K562 (cell line): ENCODE data around the gene CCDC78. TPM values are rescaled to one million over a fixed set of nuclear protein-coding genes. Genes with fewer than 3 reads are reported as not detected.
A peak's percentile ranks its signal among the peaks of the same experiment; 100 is the strongest.

Source experiments
- ATAC-seq: fragments of 200-7000 bp; cut with Tn5 transposase; 3 replicates; pipeline ENCODE4 v1.9.1; 2020; ENCODE audit warnings: moderate library complexity
- BruUV-seq: library from RNA; stranded (reverse); fragments of 400-500 nt; replicated peaks from 2 replicates; lab custom pipeline; 2021; lab: Mats Ljungman, UMichigan
- CTCF ChIA-PET: fragments of 300-600 bp; formaldehyde crosslinking; extraction: SDS; loops from one replicate; lab custom pipeline; 2021; ENCODE audit warnings: low intra/inter-chr PET ratio; lab: Yijun Ruan, JAX
- POLR2A ChIA-PET: fragments of 300-600, 350-650 bp; sonication (Branson Sonifier 250); formaldehyde crosslinking; extraction: SDS; loops from one replicate; lab custom pipeline; 2021; ENCODE audit warnings: antibody characterized with exemption, inconsistent platforms; lab: Yijun Ruan, JAX
- DNase-seq, 4 experiments: peaks; one replicate each; pipeline versions ENCODE4 v3.0.0 to v3.0.0-alpha.2; 2011 to 2018; ENCODE audit warnings: low spot score in 3 of 4, mixed read lengths in 3 of 4; ENCODE audit errors: extremely low read depth in 1 of 4
- FAIRE-seq: peaks from 2 replicates; lab custom pipeline; 2011; peaks lifted over from hg19 to GRCh38; lab: Jason Lieb, UNC
- H2AFZ ChIP-seq: 2 replicates; pipeline ENCODE4 v1.6.0; 2011; ENCODE audit warnings: low read depth, low read length, control low read depth, inconsistent platforms
- H3K27ac ChIP-seq: fragments of 200-600 bp; 3 replicates; pipeline ENCODE4 v1.8.0; 2011; ENCODE audit warnings: low read depth, mild to moderate bottlenecking, control low read depth, inconsistent platforms, low read length, moderate library complexity, mixed read lengths; ENCODE audit errors: extremely low read depth
- H3K27me3 ChIP-seq, 2 experiments: fragments of 300-600 bp in 1 of 2; 2 replicates in 1 of 2; 3 replicates in 1 of 2; pipeline versions ENCODE4 v1.6.0 to v1.8.0; 2011; ENCODE audit warnings: inconsistent platforms in 2 of 2, low read length in 2 of 2, mild to moderate bottlenecking in 1 of 2, mixed read lengths in 1 of 2, moderate library complexity in 1 of 2; ENCODE audit not compliant: control insufficient read depth in 2 of 2, insufficient read depth in 2 of 2
- H3K36me3 ChIP-seq: fragments of 300-600 bp; 3 replicates; pipeline ENCODE4 v1.8.0; 2011; ENCODE audit warnings: mild to moderate bottlenecking, low read length, inconsistent platforms; ENCODE audit not compliant: control insufficient read depth, insufficient read depth
- H3K4me1 ChIP-seq, 2 experiments: fragments of 200-600 bp in 1 of 2; replicated peaks in 1 of 2; 2 replicates in 1 of 2; 3 replicates in 1 of 2; pipeline versions ENCODE4 v1.5.1 to v1.8.0; 2011; ENCODE audit warnings: inconsistent platforms in 2 of 2, low read length in 2 of 2, mild to moderate bottlenecking in 1 of 2, mixed read lengths in 1 of 2, moderate library complexity in 1 of 2; ENCODE audit not compliant: control insufficient read depth in 2 of 2, insufficient read depth in 2 of 2
- H3K4me2 ChIP-seq: 2 replicates; pipeline ENCODE4 v1.6.1; 2011; ENCODE audit warnings: low read length, control low read depth, inconsistent platforms, mixed read lengths; ENCODE audit not compliant: insufficient read depth
- H3K4me3 ChIP-seq: fragments of 200-600 bp; sonication (generic), shearing (Covaris generic); 2 replicates; pipeline ENCODE4 v1.5.1; 2016; ENCODE audit warnings: control low read depth, inconsistent platforms
- H3K79me2 ChIP-seq: fragments of 200-600 bp; 3 replicates; pipeline ENCODE4 v1.8.0; 2011; ENCODE audit warnings: low read length, inconsistent platforms; ENCODE audit not compliant: control insufficient read depth, insufficient read depth
- H3K9ac ChIP-seq, 2 experiments: 2 replicates each; pipeline versions ENCODE4 v1.6.0 to v1.6.1; 2011; ENCODE audit warnings: low read depth in 2 of 2, low read length in 2 of 2, control low read depth in 1 of 2, inconsistent platforms in 1 of 2, mild to moderate bottlenecking in 1 of 2, mixed read lengths in 1 of 2; ENCODE audit not compliant: insufficient read depth in 1 of 2
- H3K9me1 ChIP-seq: one replicate; pipeline ENCODE4 v1.6.0; 2011; ENCODE audit warnings: inconsistent platforms, mild to moderate bottlenecking, low read length, moderate library complexity; ENCODE audit not compliant: control insufficient read depth, insufficient read depth
- H3K9me3 ChIP-seq: replicated peaks from 2 replicates; pipeline ENCODE4 v1.5.1; 2011; ENCODE audit warnings: low read depth, low read length, inconsistent platforms; ENCODE audit not compliant: control insufficient read depth, insufficient read depth
- H4K20me1 ChIP-seq: replicated peaks from 2 replicates; pipeline ENCODE4 v1.6.1; 2011; ENCODE audit warnings: low read length, inconsistent platforms, mixed read lengths; ENCODE audit not compliant: control insufficient read depth, insufficient read depth
- CREM ChIP-seq: IDR thresholded peaks from 2 replicates; pipeline ENCODE4 v1.6.1; 2014; ENCODE audit warnings: antibody characterized with exemption, low read depth
- CTCF ChIP-seq, 3 experiments: IDR thresholded peaks in 2 of 3; conservative IDR thresholded peaks in 1 of 3; 2 replicates each; pipeline ENCODE4 v1.5.1; 2011 to 2012; ENCODE audit warnings: low read length in 3 of 3, mild to moderate bottlenecking in 3 of 3, control low read depth in 2 of 3, improper control_type of control experiment in 1 of 3, inconsistent platforms in 1 of 3, low read depth in 1 of 3, mixed read lengths in 1 of 3, moderate library complexity in 1 of 3; ENCODE audit not compliant: insufficient read depth in 2 of 3
- ESRRA ChIP-seq: fragments of 450-650 bp; IDR thresholded peaks from 2 replicates; pipeline ENCODE4 v1.6.1; 2014; ENCODE audit warnings: low read depth, mild to moderate bottlenecking, moderate library complexity, borderline replicate concordance
- GATAD2A ChIP-seq: fragments of 450-650 bp; IDR thresholded peaks from 2 replicates; pipeline ENCODE4 v1.6.1; 2017
- HCFC1 ChIP-seq: IDR thresholded peaks from 2 replicates; pipeline ENCODE4 v1.6.1; 2012; ENCODE audit warnings: low read depth, low read length, improper control_type of control experiment
- HMG20A ChIP-seq: fragments of 450-650 bp; formaldehyde crosslinking; conservative IDR thresholded peaks from 2 replicates; pipeline ENCODE4 v1.4.0; 2020; ENCODE audit warnings: mild to moderate bottlenecking, mixed read lengths
- NFIC ChIP-seq: fragments of 450-650 bp; IDR thresholded peaks from 2 replicates; pipeline ENCODE4 v1.6.1; 2017; ENCODE audit warnings: mild to moderate bottlenecking, inconsistent platforms
- PTBP1 ChIP-seq: fragments of 200-400 bp; formaldehyde crosslinking; IDR thresholded peaks from 2 replicates; pipeline ENCODE4 v1.6.1; 2017; ENCODE audit warnings: low read depth, low read length
- RCOR1 ChIP-seq, 2 experiments: IDR thresholded peaks; 2 replicates each; pipeline ENCODE4 v1.6.1; 2012; ENCODE audit warnings: low read depth in 2 of 2, low read length in 2 of 2, borderline replicate concordance in 1 of 2, improper control_type of control experiment in 1 of 2
- SIN3B ChIP-seq: fragments of 450-650 bp; IDR thresholded peaks from 2 replicates; pipeline ENCODE4 v1.6.1; 2017; ENCODE audit warnings: low read depth, mild to moderate bottlenecking, moderate library complexity
- SREBF1 ChIP-seq: fragments of 150-350 bp; IDR thresholded peaks from 2 replicates; pipeline ENCODE4 v1.6.1; 2014; ENCODE audit warnings: antibody characterized with exemption, low read depth, low read length, borderline replicate concordance
- TCF3 ChIP-seq: sonication (generic); formaldehyde crosslinking; IDR thresholded peaks from 2 replicates; pipeline ENCODE4 v1.4.0; 2020; ENCODE audit warnings: mild to moderate bottlenecking, missing genetic modification reagents
- TSC22D4 ChIP-seq: fragments of 450-650 bp; IDR thresholded peaks from 2 replicates; pipeline ENCODE4 v1.6.1; 2016; ENCODE audit warnings: missing genetic modification characterization, missing biosample characterization, control low read depth
- XRCC4 ChIP-seq: IDR thresholded peaks from one replicate; pipeline ENCODE4 v1.6.1; 2011; ENCODE audit not compliant: insufficient read depth, insufficient read length; ENCODE audit errors: extremely low read depth
- ZNF324 ChIP-seq: fragments of 250-450 bp; sonication (Bioruptor Pico); IDR thresholded peaks from 2 replicates; pipeline ENCODE4 v1.4.0; 2020; ENCODE audit warnings: mild to moderate bottlenecking
- ZNF717 ChIP-seq: fragments of 250-450 bp; sonication (Bioruptor Pico); IDR thresholded peaks from 2 replicates; pipeline ENCODE4 v1.5.0; 2021
- ZNF830 ChIP-seq: fragments of 250-450 bp; sonication (Bioruptor Pico); IDR thresholded peaks from 2 replicates; pipeline ENCODE4 v1.5.0; 2021; ENCODE audit warnings: mild to moderate bottlenecking
- WGBS: fragments of 100-300 bp; shearing (Covaris generic); methylation state at CpG from one replicate; pipeline ENCODE4 v1.1.6; 2016; ENCODE audit warnings: low coverage, mixed read lengths; ENCODE audit not compliant: insufficient coverage; ENCODE audit errors: missing lambda C conversion rate; 5-methylcytosine and 5-hydroxymethylcytosine counted together
- in situ Hi-C: fragments of 300-500 bp; cut with MboI; formaldehyde crosslinking; loops from 4 replicates; pipeline ENCODE4 v1.15.0; 2018; ENCODE audit warnings: inconsistent platforms, mixed read lengths
- intact Hi-C: fragments of 100-400 bp; cut with micrococcal nuclease; formaldehyde crosslinking; loops from 2 replicates; pipeline ENCODE4 v1.14.2; 2022
- polyA plus RNA-seq, 8 experiments: library from polyadenylated mRNA; depleted of rRNA in 4 of 8; stranded (reverse) in 5 of 8; unstranded in 3 of 8; fragments of >200 nt; fragmentation: Nextera tagmentation in 2 of 8; fragmentation: Illumina TruSeq in 1 of 8; extraction: Ambion mirVana in 2 of 8; extraction: Trizol in 1 of 8; gene quantifications; 2 replicates each; pipeline versions ENCODE4 v1.2.1 to v1.2.3, GENCODE V29; 2011 to 2014; ENCODE audit warnings: inconsistent platforms in 1 of 8, missing spikeins in 1 of 8
- total RNA-seq, 7 experiments: library from RNA; depleted of rRNA in 6 of 7; stranded (reverse); fragments of >200 nt in 6 of 7; fragmentation: Illumina TruSeq in 2 of 7; extraction: Trizol in 2 of 7; gene quantifications; 2 replicates each; pipeline versions ENCODE4 v1.2.1 to v1.2.3, GENCODE V29; 2011 to 2021; ENCODE audit warnings: low replicate concordance in 1 of 7
- TF ChIP-seq, protein P1 (sequence below): fragments of 450-650 bp; IDR thresholded peaks from 2 replicates; pipeline ENCODE4 v1.6.1; 2016; ENCODE audit warnings: mild to moderate bottlenecking
- TF ChIP-seq, protein P2 (sequence below): IDR thresholded peaks from 2 replicates; pipeline ENCODE4 v1.6.1; 2011; ENCODE audit warnings: borderline replicate concordance, low read depth, mild to moderate bottlenecking, moderate library complexity, low read length; ENCODE audit not compliant: insufficient read depth, poor library complexity, severe bottlenecking

Gene CCDC78
- total and polyA plus RNA-seq, 9 of the 15 experiments (the other 6 are each of a cell fraction or from before 2014, with no cell fraction given): 0.24 to 17.7 (median 2.9) TPM

- H4K20me1 ChIP-seq: peaks cover 18% of the 10 kb centered on the region
- no peak for FAIRE-seq
- H3K9me1 ChIP-seq: peaks cover 15% of the 10 kb centered on the region
- ChIA-PET CTCF (no interaction called here), POLR2A (interaction anchor here (1.4 kb wide), 1 partner anchor 10 kb away, joined by 5 read pairs; no protein-coding TSS in a partner anchor)
- no peaks in the 10 kb centered on the region for H3K27me3 ChIP-seq
- no peak overlapping the region for H3K27ac ChIP-seq
- H3K4me2 ChIP-seq: no peak overlapping the region
- H3K4me1 ChIP-seq: peaks cover 29 to 98% of the 10 kb centered on the region in 2 experiments
- peak in 1 of 4 experiments; percentile 52 for DNase-seq
- BruUV-seq: no TSS peak
- 87% methylated on average over 2 of the region's 10 CpGs for WGBS
- no peak overlapping the region for H2AFZ ChIP-seq
- no peak overlapping the region for H3K9ac ChIP-seq
- in situ Hi-C loops: no loop called here
- H3K79me2 ChIP-seq: peaks cover 48% of the 10 kb centered on the region
- no peak overlapping the region for H3K4me3 ChIP-seq
- peaks cover 68% of the 10 kb centered on the region for H3K36me3 ChIP-seq
- H3K9me3 ChIP-seq: no peaks in the 10 kb centered on the region
- no peak for ATAC-seq
- intact Hi-C loops: no loop called here
- TF ChIP-seq SREBF1 (no peak), HCFC1 (no peak), HMG20A (CRISPR knock-in tag) (no peak), CTCF (IDR thresholded peaks at IDR 0.05 in 2 of 3, conservative IDR thresholded peaks at IDR 0.05 in 1 of 3; ENCODE audit: insufficient read depth in 2 of 3, low read depth in 1 of 3, low read length in 3 of 3) (peak; percentile 46 to 59 (median 48)), PTBP1 (no peak), XRCC4 (no peak), ZNF324 (CRISPR knock-in tag) (no peak), SIN3B (no peak), TCF3 (CRISPR knock-in tag) (no peak), ESRRA (no peak), GATAD2A (no peak), CREM (peak; percentile 40; the same call in 1 of the 2 replicates), RCOR1 (IDR thresholded peaks at IDR 0.05; ENCODE audit: borderline replicate concordance in 1 of 2, low read depth in 2 of 2, low read length in 2 of 2) (no peak), NFIC (peak; percentile 65), TSC22D4 (tag) (no peak), ZNF830 (no peak), ZNF717 (CRISPR knock-in tag) (no peak)
- TF ChIP-seq, protein P1, sequence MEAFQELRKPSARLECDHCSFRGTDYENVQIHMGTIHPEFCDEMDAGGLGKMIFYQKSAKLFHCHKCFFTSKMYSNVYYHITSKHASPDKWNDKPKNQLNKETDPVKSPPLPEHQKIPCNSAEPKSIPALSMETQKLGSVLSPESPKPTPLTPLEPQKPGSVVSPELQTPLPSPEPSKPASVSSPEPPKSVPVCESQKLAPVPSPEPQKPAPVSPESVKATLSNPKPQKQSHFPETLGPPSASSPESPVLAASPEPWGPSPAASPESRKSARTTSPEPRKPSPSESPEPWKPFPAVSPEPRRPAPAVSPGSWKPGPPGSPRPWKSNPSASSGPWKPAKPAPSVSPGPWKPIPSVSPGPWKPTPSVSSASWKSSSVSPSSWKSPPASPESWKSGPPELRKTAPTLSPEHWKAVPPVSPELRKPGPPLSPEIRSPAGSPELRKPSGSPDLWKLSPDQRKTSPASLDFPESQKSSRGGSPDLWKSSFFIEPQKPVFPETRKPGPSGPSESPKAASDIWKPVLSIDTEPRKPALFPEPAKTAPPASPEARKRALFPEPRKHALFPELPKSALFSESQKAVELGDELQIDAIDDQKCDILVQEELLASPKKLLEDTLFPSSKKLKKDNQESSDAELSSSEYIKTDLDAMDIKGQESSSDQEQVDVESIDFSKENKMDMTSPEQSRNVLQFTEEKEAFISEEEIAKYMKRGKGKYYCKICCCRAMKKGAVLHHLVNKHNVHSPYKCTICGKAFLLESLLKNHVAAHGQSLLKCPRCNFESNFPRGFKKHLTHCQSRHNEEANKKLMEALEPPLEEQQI: no peak
- TF ChIP-seq, protein P2, sequence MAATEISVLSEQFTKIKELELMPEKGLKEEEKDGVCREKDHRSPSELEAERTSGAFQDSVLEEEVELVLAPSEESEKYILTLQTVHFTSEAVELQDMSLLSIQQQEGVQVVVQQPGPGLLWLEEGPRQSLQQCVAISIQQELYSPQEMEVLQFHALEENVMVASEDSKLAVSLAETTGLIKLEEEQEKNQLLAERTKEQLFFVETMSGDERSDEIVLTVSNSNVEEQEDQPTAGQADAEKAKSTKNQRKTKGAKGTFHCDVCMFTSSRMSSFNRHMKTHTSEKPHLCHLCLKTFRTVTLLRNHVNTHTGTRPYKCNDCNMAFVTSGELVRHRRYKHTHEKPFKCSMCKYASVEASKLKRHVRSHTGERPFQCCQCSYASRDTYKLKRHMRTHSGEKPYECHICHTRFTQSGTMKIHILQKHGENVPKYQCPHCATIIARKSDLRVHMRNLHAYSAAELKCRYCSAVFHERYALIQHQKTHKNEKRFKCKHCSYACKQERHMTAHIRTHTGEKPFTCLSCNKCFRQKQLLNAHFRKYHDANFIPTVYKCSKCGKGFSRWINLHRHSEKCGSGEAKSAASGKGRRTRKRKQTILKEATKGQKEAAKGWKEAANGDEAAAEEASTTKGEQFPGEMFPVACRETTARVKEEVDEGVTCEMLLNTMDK: peak; percentile 68
These were observed 40.3 kb downstream of the CCDC78 start for GRCh38 chr16:685967-686366.
